GM10248 (cell line): ENCODE results near the gene C16orf82.

Experiments
- CTCF ChIA-PET: fragments of 300-600 bp; sonication (Branson Sonifier 250); formaldehyde crosslinking; extraction: SDS; loops from one replicate; lab custom pipeline; 2021; ENCODE audit warnings: antibody characterized with exemption; lab: Yijun Ruan, JAX
- POLR2A ChIA-PET: fragments of 350-650 bp; sonication (Branson Sonifier 250); formaldehyde crosslinking; extraction: SDS; loops from one replicate; lab custom pipeline; 2020; ENCODE audit warnings: antibody characterized with exemption; lab: Yijun Ruan, JAX
- DNase-seq: peaks from one replicate; pipeline ENCODE4 v3.0.0; 2012; ENCODE audit errors: extremely low spot score
- CTCF ChIP-seq: IDR thresholded peaks from 2 replicates; pipeline ENCODE4 v1.5.1; 2012; ENCODE audit warnings: mild to moderate bottlenecking, low read depth; ENCODE audit errors: extremely low read depth, missing control alignments, control extremely low read depth

C16orf82 gene

GRCh38 chr16:27066668-27067537 is at the start of gene C16orf82:
TSS of gene C16orf82 (plus strand) at chr16:27066927.
- DNase-seq: no peak

GRCh38 chr16:27020031-27020430 is 46.7 kb upstream of the C16orf82 start:
- POLR2A ChIA-PET: no interaction called here
- TF ChIP-seq CTCF: no peak
- no peak for DNase-seq
- CTCF ChIA-PET: no interaction called here

More at GRCh38 chr16:27066668-27067537, at the start of gene C16orf82:
- ChIA-PET POLR2A (no interaction called here), CTCF (interaction anchor here (1.0 kb wide), 1 partner anchor 43 kb away, joined by 4 read pairs; no protein-coding TSS in a partner anchor)
- no peak for TF ChIP-seq CTCF

- POLR2A ChIA-PET: no interaction called here
- no peak for TF ChIP-seq CTCF
- no peak for DNase-seq
- CTCF ChIA-PET: no interaction called here
These were observed 42.7 kb upstream of the C16orf82 start for GRCh38 chr16:27024010-27024409.

- no peak for DNase-seq
- ChIA-PET POLR2A (no interaction called here), CTCF (no interaction called here)
- TF ChIP-seq CTCF: no peak
These were observed 41.1 kb upstream of the C16orf82 start for GRCh38 chr16:27025581-27025980.

- no peak for TF ChIP-seq CTCF
- no peak for DNase-seq
- ChIA-PET POLR2A (no interaction called here), CTCF (no interaction called here)
These were observed 38.8 kb upstream of the C16orf82 start for GRCh38 chr16:27027971-27028370.

GRCh38 chr16:27028591-27029110 is 38.1 kb upstream of the C16orf82 start:
- TF ChIP-seq CTCF: no peak
- POLR2A ChIA-PET: no interaction called here
- no peak for DNase-seq
- CTCF ChIA-PET: no interaction called here
